OCI-LY1 (cell line): Measurements from ENCODE around the gene PNMA6E.

Experiments
- H2AFZ ChIP-seq: fragments of 200-600 bp; sonication (generic), shearing (Covaris generic); 2 replicates; pipeline ENCODE4 v1.6.0; 2014; ENCODE audit warnings: antibody characterized with exemption, mild to moderate bottlenecking, low read length
- H3F3A ChIP-seq: fragments of 200-600 bp; sonication (generic), shearing (Covaris generic); 2 replicates; pipeline ENCODE4 v1.6.0; 2014; ENCODE audit warnings: mild to moderate bottlenecking, antibody characterized with exemption, low read length, moderate library complexity; ENCODE audit not compliant: insufficient read depth
- H3K27ac ChIP-seq: fragments of 200-600 bp; sonication (generic); 2 replicates; pipeline ENCODE4 v1.5.1; 2014; ENCODE audit warnings: low read length, mixed run types, mild to moderate bottlenecking, low read depth; ENCODE audit not compliant: poor library complexity, severe bottlenecking
- H3K27me3 ChIP-seq: fragments of 200-600 bp; sonication (generic); 2 replicates; pipeline ENCODE4 v1.6.0; 2014; ENCODE audit warnings: antibody characterized with exemption, mild to moderate bottlenecking, low read length, moderate library complexity; ENCODE audit not compliant: insufficient read depth
- H3K36me3 ChIP-seq: fragments of 200-600 bp; sonication (generic); 2 replicates; pipeline ENCODE4 v1.6.1; 2014; ENCODE audit warnings: mild to moderate bottlenecking, antibody characterized with exemption, low read length, moderate library complexity, mixed read lengths; ENCODE audit not compliant: insufficient read depth
- H3K4me1 ChIP-seq: fragments of 200-600 bp; sonication (generic); 2 replicates; pipeline ENCODE4 v1.5.1; 2014; ENCODE audit warnings: mild to moderate bottlenecking, low read length, moderate library complexity; ENCODE audit not compliant: insufficient read depth, severe bottlenecking
- H3K4me2 ChIP-seq: fragments of 200-600 bp; sonication (generic), shearing (Covaris generic); 2 replicates; pipeline ENCODE4 v1.6.1; 2014; ENCODE audit warnings: low read length
- H3K4me3 ChIP-seq: fragments of 200-600 bp; sonication (generic); 2 replicates; pipeline ENCODE4 v1.5.1; 2014; ENCODE audit warnings: low read length, low read depth, mild to moderate bottlenecking, mixed read lengths; ENCODE audit not compliant: poor library complexity, severe bottlenecking
- H3K79me2 ChIP-seq: fragments of 200-600 bp; shearing (Covaris generic); 2 replicates; pipeline ENCODE4 v1.6.1; 2016; ENCODE audit warnings: mixed run types, low read length, mixed read lengths; ENCODE audit not compliant: insufficient read depth
- H3K9ac ChIP-seq: fragments of 200-600 bp; sonication (generic), shearing (Covaris generic); 2 replicates; pipeline ENCODE4 v1.6.1; 2014; ENCODE audit warnings: mild to moderate bottlenecking, low read length, mixed read lengths
- H3K9me2 ChIP-seq: fragments of 200-600 bp; sonication (generic), shearing (Covaris generic); 2 replicates; pipeline ENCODE4 v1.6.1; 2014; ENCODE audit warnings: low read depth, mild to moderate bottlenecking, low read length, mixed read lengths
- H3K9me3 ChIP-seq: fragments of 200-600 bp; shearing (Covaris generic); 2 replicates; pipeline ENCODE4 v1.6.1; 2014; ENCODE audit warnings: low read length, mixed read lengths
- H4K20me1 ChIP-seq: fragments of 200-600 bp; sonication (generic), shearing (Covaris generic); 2 replicates; pipeline ENCODE4 v1.6.0; 2016; ENCODE audit warnings: mild to moderate bottlenecking, low read length; ENCODE audit not compliant: insufficient read depth
- CTCF ChIP-seq: fragments of 200-600 bp; sonication (generic), shearing (Covaris generic); IDR thresholded peaks from 2 replicates; pipeline ENCODE4 v1.5.1; 2017; ENCODE audit warnings: mild to moderate bottlenecking, antibody characterized with exemption, low read length, moderate library complexity, mixed read lengths
- EZH2 ChIP-seq: fragments of 200-600 bp; sonication (generic), shearing (Covaris generic); IDR thresholded peaks from 2 replicates; pipeline ENCODE4 v1.8.0; 2017; ENCODE audit warnings: borderline replicate concordance, mixed run types, mild to moderate bottlenecking, antibody characterized with exemption, low read length, moderate library complexity, mixed read lengths

The PNMA6E gene

GRCh38 chrX:153435845-153436244 lies 34.7 kb upstream of the PNMA6E start:
- no peak overlapping the region for H3K4me2 ChIP-seq
- no peaks in the 10 kb centered on the region for H3K9me3 ChIP-seq

GRCh38 chrX:153434801-153435200 lies 33.7 kb upstream of the PNMA6E start:
- H3K27ac ChIP-seq: no peak overlapping the region
- H3K27me3 ChIP-seq: no peaks in the 10 kb centered on the region; the same call in 1 of the 2 replicates
- H3K9me2 ChIP-seq: no peaks in the 10 kb centered on the region
- no peaks in the 10 kb centered on the region for H3K9me3 ChIP-seq
- no peaks in the 10 kb centered on the region for H3K4me1 ChIP-seq
- H3K36me3 ChIP-seq: no peaks in the 10 kb centered on the region
- no peaks in the 10 kb centered on the region for H3K79me2 ChIP-seq
- H3F3A ChIP-seq: no peaks in the 10 kb centered on the region
- no peak for TF ChIP-seq EZH2
- no peak for TF ChIP-seq CTCF
- no peak overlapping the region for H3K4me3 ChIP-seq
- H2AFZ ChIP-seq: no peak overlapping the region
- no peaks in the 10 kb centered on the region for H4K20me1 ChIP-seq
- no peak overlapping the region for H3K4me2 ChIP-seq
- no peak overlapping the region for H3K9ac ChIP-seq

More at GRCh38 chrX:153435845-153436244, 34.7 kb upstream of the PNMA6E start:
- H3K36me3 ChIP-seq: no peaks in the 10 kb centered on the region
- no peaks in the 10 kb centered on the region for H3K4me1 ChIP-seq
- no peaks in the 10 kb centered on the region for H4K20me1 ChIP-seq
- no peak overlapping the region for H2AFZ ChIP-seq
- H3K9me2 ChIP-seq: no peaks in the 10 kb centered on the region
- no peaks in the 10 kb centered on the region for H3K79me2 ChIP-seq
- no peaks in the 10 kb centered on the region; the same call in 1 of the 2 replicates for H3K27me3 ChIP-seq
- TF ChIP-seq EZH2: no peak
- TF ChIP-seq CTCF: no peak
- H3K27ac ChIP-seq: no peak overlapping the region
- H3F3A ChIP-seq: no peaks in the 10 kb centered on the region
- no peak overlapping the region for H3K4me3 ChIP-seq
- no peak overlapping the region for H3K9ac ChIP-seq

GRCh38 chrX:153433781-153434285 lies 32.7 kb upstream of the PNMA6E start:
- H3K27me3 ChIP-seq: no peaks in the 10 kb centered on the region; the same call in 1 of the 2 replicates
- H3K36me3 ChIP-seq: no peaks in the 10 kb centered on the region
- H3K9ac ChIP-seq: no peak overlapping the region
- no peaks in the 10 kb centered on the region for H3K9me3 ChIP-seq
- H4K20me1 ChIP-seq: no peaks in the 10 kb centered on the region
- H3K9me2 ChIP-seq: no peaks in the 10 kb centered on the region
- H3F3A ChIP-seq: no peaks in the 10 kb centered on the region
- H3K4me2 ChIP-seq: no peak overlapping the region
- no peak overlapping the region for H3K27ac ChIP-seq
- no peaks in the 10 kb centered on the region for H3K4me1 ChIP-seq
- H3K4me3 ChIP-seq: no peak overlapping the region
- H2AFZ ChIP-seq: no peak overlapping the region
- H3K79me2 ChIP-seq: no peaks in the 10 kb centered on the region
- TF ChIP-seq EZH2 (no peak), CTCF (no peak)
